K562 (cell line): ENCODE measurements around the gene TMSB10. TPM values are rescaled to one million over a fixed set of nuclear protein-coding genes. Genes with fewer than 3 reads are reported as not detected.

Experiments used
- ATAC-seq: fragments of 200-7000 bp; cut with Tn5 transposase; 3 replicates; pipeline ENCODE4 v1.9.1; 2020; ENCODE audit warnings: moderate library complexity
- BruUV-seq: library from RNA; stranded (reverse); fragments of 400-500 nt; replicated peaks from 2 replicates; lab custom pipeline; 2021; lab: Mats Ljungman, UMichigan
- CTCF ChIA-PET: fragments of 300-600 bp; formaldehyde crosslinking; extraction: SDS; loops from one replicate; lab custom pipeline; 2021; ENCODE audit warnings: low intra/inter-chr PET ratio; lab: Yijun Ruan, JAX
- POLR2A ChIA-PET: fragments of 300-600, 350-650 bp; sonication (Branson Sonifier 250); formaldehyde crosslinking; extraction: SDS; loops from one replicate; lab custom pipeline; 2021; ENCODE audit warnings: antibody characterized with exemption, inconsistent platforms; lab: Yijun Ruan, JAX
- DNase-seq, 4 experiments: peaks; one replicate each; pipeline versions ENCODE4 v3.0.0 to v3.0.0-alpha.2; 2011 to 2018; ENCODE audit warnings: low spot score in 3 of 4, mixed read lengths in 3 of 4; ENCODE audit errors: extremely low read depth in 1 of 4
- FAIRE-seq: peaks from 2 replicates; lab custom pipeline; 2011; peaks lifted over from hg19 to GRCh38; lab: Jason Lieb, UNC
- H2AFZ ChIP-seq: 2 replicates; pipeline ENCODE4 v1.6.0; 2011; ENCODE audit warnings: low read depth, low read length, control low read depth, inconsistent platforms
- H3K27ac ChIP-seq: fragments of 200-600 bp; 3 replicates; pipeline ENCODE4 v1.8.0; 2011; ENCODE audit warnings: low read depth, mild to moderate bottlenecking, control low read depth, inconsistent platforms, low read length, moderate library complexity, mixed read lengths; ENCODE audit errors: extremely low read depth
- H3K27me3 ChIP-seq, 2 experiments: fragments of 300-600 bp in 1 of 2; 2 replicates in 1 of 2; 3 replicates in 1 of 2; pipeline versions ENCODE4 v1.6.0 to v1.8.0; 2011; ENCODE audit warnings: inconsistent platforms in 2 of 2, low read length in 2 of 2, mild to moderate bottlenecking in 1 of 2, mixed read lengths in 1 of 2, moderate library complexity in 1 of 2; ENCODE audit not compliant: control insufficient read depth in 2 of 2, insufficient read depth in 2 of 2
- H3K36me3 ChIP-seq: fragments of 300-600 bp; 3 replicates; pipeline ENCODE4 v1.8.0; 2011; ENCODE audit warnings: mild to moderate bottlenecking, low read length, inconsistent platforms; ENCODE audit not compliant: control insufficient read depth, insufficient read depth
- H3K4me1 ChIP-seq, 2 experiments: fragments of 200-600 bp in 1 of 2; replicated peaks in 1 of 2; 2 replicates in 1 of 2; 3 replicates in 1 of 2; pipeline versions ENCODE4 v1.5.1 to v1.8.0; 2011; ENCODE audit warnings: inconsistent platforms in 2 of 2, low read length in 2 of 2, mild to moderate bottlenecking in 1 of 2, mixed read lengths in 1 of 2, moderate library complexity in 1 of 2; ENCODE audit not compliant: control insufficient read depth in 2 of 2, insufficient read depth in 2 of 2
- H3K4me2 ChIP-seq: 2 replicates; pipeline ENCODE4 v1.6.1; 2011; ENCODE audit warnings: low read length, control low read depth, inconsistent platforms, mixed read lengths; ENCODE audit not compliant: insufficient read depth
- H3K4me3 ChIP-seq: fragments of 200-600 bp; sonication (generic), shearing (Covaris generic); 2 replicates; pipeline ENCODE4 v1.5.1; 2016; ENCODE audit warnings: control low read depth, inconsistent platforms
- H3K79me2 ChIP-seq: fragments of 200-600 bp; 3 replicates; pipeline ENCODE4 v1.8.0; 2011; ENCODE audit warnings: low read length, inconsistent platforms; ENCODE audit not compliant: control insufficient read depth, insufficient read depth
- H3K9ac ChIP-seq, 2 experiments: 2 replicates each; pipeline versions ENCODE4 v1.6.0 to v1.6.1; 2011; ENCODE audit warnings: low read depth in 2 of 2, low read length in 2 of 2, control low read depth in 1 of 2, inconsistent platforms in 1 of 2, mild to moderate bottlenecking in 1 of 2, mixed read lengths in 1 of 2; ENCODE audit not compliant: insufficient read depth in 1 of 2
- H3K9me1 ChIP-seq: one replicate; pipeline ENCODE4 v1.6.0; 2011; ENCODE audit warnings: inconsistent platforms, mild to moderate bottlenecking, low read length, moderate library complexity; ENCODE audit not compliant: control insufficient read depth, insufficient read depth
- H3K9me3 ChIP-seq: replicated peaks from 2 replicates; pipeline ENCODE4 v1.5.1; 2011; ENCODE audit warnings: low read depth, low read length, inconsistent platforms; ENCODE audit not compliant: control insufficient read depth, insufficient read depth
- H4K20me1 ChIP-seq: replicated peaks from 2 replicates; pipeline ENCODE4 v1.6.1; 2011; ENCODE audit warnings: low read length, inconsistent platforms, mixed read lengths; ENCODE audit not compliant: control insufficient read depth, insufficient read depth
- SIX5 ChIP-seq, 2 experiments: IDR thresholded peaks; 2 replicates each; pipeline ENCODE4 v1.6.1; 2011; ENCODE audit warnings: low read length in 2 of 2, borderline replicate concordance in 1 of 2, low read depth in 1 of 2, mild to moderate bottlenecking in 1 of 2, moderate library complexity in 1 of 2; ENCODE audit not compliant: insufficient read depth in 1 of 2
- SMAD4 ChIP-seq: fragments of 250-450 bp; sonication (Bioruptor Pico); conservative IDR thresholded peaks from 2 replicates; pipeline ENCODE4 v1.8.0; 2021; ENCODE audit warnings: inconsistent platforms, mild to moderate bottlenecking, moderate library complexity
- SNRNP70 ChIP-seq: fragments of 200-400 bp; formaldehyde crosslinking; optimal IDR thresholded peaks from 2 replicates; pipeline ENCODE3; 2017; ENCODE audit warnings: low read depth, low read length
- SRF ChIP-seq, 2 experiments: fragments of 250-450, 450-650 bp in 1 of 2; sonication (Bioruptor Pico) in 1 of 2; sonication (generic) in 1 of 2; formaldehyde crosslinking; IDR thresholded peaks; 2 replicates each; pipeline versions ENCODE4 v1.5.0 to v1.5.1; 2020 to 2022; ENCODE audit warnings: mild to moderate bottlenecking in 1 of 2, missing genetic modification reagents in 1 of 2
- TCFL5 ChIP-seq: fragments of 250-450 bp; sonication (Bioruptor Pico); conservative IDR thresholded peaks from 2 replicates; pipeline ENCODE4 v1.6.1; 2021; ENCODE audit warnings: mild to moderate bottlenecking, moderate library complexity, matching md5 sums
- U2AF2 ChIP-seq: fragments of 200-400 bp; formaldehyde crosslinking; optimal IDR thresholded peaks from 2 replicates; pipeline ENCODE3; 2017; ENCODE audit warnings: low read depth, mild to moderate bottlenecking, low read length
- ZFX ChIP-seq: sonication (generic); formaldehyde crosslinking; IDR thresholded peaks from 2 replicates; pipeline ENCODE4 v1.8.0; 2022; ENCODE audit warnings: mild to moderate bottlenecking, missing genetic modification reagents, moderate library complexity
- ZNF583 ChIP-seq: fragments of 250-450 bp; sonication (Bioruptor Pico); IDR thresholded peaks from 2 replicates; pipeline ENCODE4 v1.4.0; 2020
- WGBS: fragments of 100-300 bp; shearing (Covaris generic); methylation state at CpG from one replicate; pipeline ENCODE4 v1.1.6; 2016; ENCODE audit warnings: low coverage, mixed read lengths; ENCODE audit not compliant: insufficient coverage; ENCODE audit errors: missing lambda C conversion rate; 5-methylcytosine and 5-hydroxymethylcytosine counted together
- in situ Hi-C: fragments of 300-500 bp; cut with MboI; formaldehyde crosslinking; loops from 4 replicates; pipeline ENCODE4 v1.15.0; 2018; ENCODE audit warnings: inconsistent platforms, mixed read lengths
- intact Hi-C: fragments of 100-400 bp; cut with micrococcal nuclease; formaldehyde crosslinking; loops from 2 replicates; pipeline ENCODE4 v1.14.2; 2022
- polyA plus RNA-seq, 8 experiments: library from polyadenylated mRNA; depleted of rRNA in 4 of 8; stranded (reverse) in 5 of 8; unstranded in 3 of 8; fragments of >200 nt; fragmentation: Nextera tagmentation in 2 of 8; fragmentation: Illumina TruSeq in 1 of 8; extraction: Ambion mirVana in 2 of 8; extraction: Trizol in 1 of 8; gene quantifications; 2 replicates each; pipeline versions ENCODE4 v1.2.1 to v1.2.3, GENCODE V29; 2011 to 2014; ENCODE audit warnings: inconsistent platforms in 1 of 8, missing spikeins in 1 of 8
- total RNA-seq, 7 experiments: library from RNA; depleted of rRNA in 6 of 7; stranded (reverse); fragments of >200 nt in 6 of 7; fragmentation: Illumina TruSeq in 2 of 7; extraction: Trizol in 2 of 7; gene quantifications; 2 replicates each; pipeline versions ENCODE4 v1.2.1 to v1.2.3, GENCODE V29; 2011 to 2021; ENCODE audit warnings: low replicate concordance in 1 of 7
- TF ChIP-seq, protein P1 (sequence below): sonication (generic); formaldehyde crosslinking; IDR thresholded peaks from 2 replicates; pipeline ENCODE4 v1.8.1; 2023; ENCODE audit warnings: missing genetic modification reagents, mild to moderate bottlenecking, borderline replicate concordance

Gene TMSB10
- total and polyA plus RNA-seq, 9 of the 15 experiments (the other 6 are each of a cell fraction or from before 2014, with no cell fraction given), result 382 to 2,226 (median 959) TPM

DNA sequence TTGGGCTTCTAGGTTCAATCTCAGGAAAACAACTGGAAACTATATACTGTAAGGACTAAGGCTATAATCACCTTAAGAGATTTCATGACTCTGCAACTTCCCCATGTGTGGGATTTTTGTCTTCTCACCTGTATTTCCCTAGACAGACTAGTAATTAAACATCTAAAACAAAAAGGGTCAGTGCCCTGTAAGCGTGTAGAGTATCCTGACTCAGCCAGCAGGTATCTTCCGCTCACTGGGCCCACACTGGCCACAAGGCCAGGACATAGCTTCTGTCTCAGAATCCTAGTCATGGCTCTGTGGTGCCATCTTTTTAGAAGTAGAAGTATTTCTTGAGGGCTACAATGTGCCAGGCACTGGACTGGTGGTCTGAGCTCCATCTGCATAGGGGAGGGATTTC, 36.7 kb downstream of the TMSB10 start:
- in situ Hi-C loops, result no loop called here

More for the DNA sequence above, 36.7 kb downstream of the TMSB10 start:
- ATAC-seq, result no peak
- no peak for FAIRE-seq
- Histone ChIP-seq H3K36me3 (no peaks in the 10 kb centered on the region), H3K9me1 (no peaks in the 10 kb centered on the region), H4K20me1 (0 out of 2 replicates have a peak, but pooled peaks cover 3% of the 10 kb centered on the region), H3K4me2 (no peak overlapping the region), H3K9ac (no peak overlapping the region), H3K4me3 (no peak overlapping the region), H3K4me1 (peaks cover 5 to 17% of the 10 kb centered on the region in 2 experiments; a peak in 4 of 5 replicates), H3K79me2 (no peaks in the 10 kb centered on the region), H3K27me3 (no peaks in the 10 kb centered on the region; a peak in 1 of 5 replicates), H2AFZ (no peak overlapping the region), H3K9me3 (no peaks in the 10 kb centered on the region), H3K27ac (no peak overlapping the region)
- no peak for TF ChIP-seq ZFX (CRISPR knock-in tag)
- no peak for TF ChIP-seq U2AF2
- TF ChIP-seq SNRNP70, result no peak
- TF ChIP-seq SMAD4 (CRISPR knock-in tag), result no peak
- TF ChIP-seq, protein P1, sequence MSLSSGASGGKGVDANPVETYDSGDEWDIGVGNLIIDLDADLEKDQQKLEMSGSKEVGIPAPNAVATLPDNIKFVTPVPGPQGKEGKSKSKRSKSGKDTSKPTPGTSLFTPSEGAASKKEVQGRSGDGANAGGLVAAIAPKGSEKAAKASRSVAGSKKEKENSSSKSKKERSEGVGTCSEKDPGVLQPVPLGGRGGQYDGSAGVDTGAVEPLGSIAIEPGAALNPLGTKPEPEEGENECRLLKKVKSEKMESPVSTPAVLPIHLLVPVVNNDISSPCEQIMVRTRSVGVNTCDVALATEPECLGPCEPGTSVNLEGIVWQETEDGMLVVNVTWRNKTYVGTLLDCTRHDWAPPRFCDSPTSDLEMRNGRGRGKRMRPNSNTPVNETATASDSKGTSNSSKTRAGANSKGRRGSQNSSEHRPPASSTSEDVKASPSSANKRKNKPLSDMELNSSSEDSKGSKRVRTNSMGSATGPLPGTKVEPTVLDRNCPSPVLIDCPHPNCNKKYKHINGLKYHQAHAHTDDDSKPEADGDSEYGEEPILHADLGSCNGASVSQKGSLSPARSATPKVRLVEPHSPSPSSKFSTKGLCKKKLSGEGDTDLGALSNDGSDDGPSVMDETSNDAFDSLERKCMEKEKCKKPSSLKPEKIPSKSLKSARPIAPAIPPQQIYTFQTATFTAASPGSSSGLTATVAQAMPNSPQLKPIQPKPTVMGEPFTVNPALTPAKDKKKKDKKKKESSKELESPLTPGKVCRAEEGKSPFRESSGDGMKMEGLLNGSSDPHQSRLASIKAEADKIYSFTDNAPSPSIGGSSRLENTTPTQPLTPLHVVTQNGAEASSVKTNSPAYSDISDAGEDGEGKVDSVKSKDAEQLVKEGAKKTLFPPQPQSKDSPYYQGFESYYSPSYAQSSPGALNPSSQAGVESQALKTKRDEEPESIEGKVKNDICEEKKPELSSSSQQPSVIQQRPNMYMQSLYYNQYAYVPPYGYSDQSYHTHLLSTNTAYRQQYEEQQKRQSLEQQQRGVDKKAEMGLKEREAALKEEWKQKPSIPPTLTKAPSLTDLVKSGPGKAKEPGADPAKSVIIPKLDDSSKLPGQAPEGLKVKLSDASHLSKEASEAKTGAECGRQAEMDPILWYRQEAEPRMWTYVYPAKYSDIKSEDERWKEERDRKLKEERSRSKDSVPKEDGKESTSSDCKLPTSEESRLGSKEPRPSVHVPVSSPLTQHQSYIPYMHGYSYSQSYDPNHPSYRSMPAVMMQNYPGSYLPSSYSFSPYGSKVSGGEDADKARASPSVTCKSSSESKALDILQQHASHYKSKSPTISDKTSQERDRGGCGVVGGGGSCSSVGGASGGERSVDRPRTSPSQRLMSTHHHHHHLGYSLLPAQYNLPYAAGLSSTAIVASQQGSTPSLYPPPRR (CRISPR knock-in tag), result no peak
- TF ChIP-seq TCFL5 (CRISPR knock-in tag), result no peak
- TF ChIP-seq SIX5 (IDR thresholded peaks at IDR 0.05; ENCODE audit: borderline replicate concordance in 1 of 2, insufficient read depth in 1 of 2, low read depth in 1 of 2, low read length in 2 of 2), result no peak
- no peak for TF ChIP-seq ZNF583
- TF ChIP-seq SRF (CRISPR knock-in tag; IDR thresholded peaks at IDR 0.05), result no peak
- CTCF ChIA-PET, result no interaction called here
- POLR2A ChIA-PET, result interaction anchor here (1.2 kb wide), 1 partner anchor 12 kb away, joined by 3 read pairs; no protein-coding TSS in a partner anchor
- intact Hi-C loops, result no loop called here
- DNase-seq, result no peak
- WGBS, result 87% methylated on average over 2 of the region's 2 CpGs
- no TSS peak for BruUV-seq
